SK-N-SH (cell line): ENCODE measurements around the gene SHISAL2B.

Experiments used
- CHD2 ChIP-seq: fragments of 150-350 bp; IDR thresholded peaks from 2 replicates; pipeline ENCODE4 v1.6.1; 2018; ENCODE audit warnings: low read length; ENCODE audit not compliant: partially characterized antibody
- CTCF ChIP-seq: fragments of 200-600 bp; sonication (generic); IDR thresholded peaks from 2 replicates; pipeline ENCODE4 v1.6.1; 2017; ENCODE audit warnings: antibody characterized with exemption, mild to moderate bottlenecking, moderate library complexity
- EZH2phosphoT487 ChIP-seq: fragments of 200-600 bp; sonication (generic); IDR thresholded peaks from 2 replicates; pipeline ENCODE4 v1.6.1; 2017; ENCODE audit warnings: low read depth, mixed run types, mild to moderate bottlenecking, antibody characterized with exemption, moderate library complexity, borderline replicate concordance
- GABPA ChIP-seq: IDR thresholded peaks from 2 replicates; pipeline ENCODE4 v1.4.0; 2012; ENCODE audit warnings: low read depth, mild to moderate bottlenecking
- MAX ChIP-seq: IDR thresholded peaks from 2 replicates; pipeline ENCODE4 v1.4.0; 2012; ENCODE audit warnings: low read depth
- NRF1 ChIP-seq: IDR thresholded peaks from 2 replicates; pipeline ENCODE4 v1.6.1; 2012; ENCODE audit warnings: low read depth, mild to moderate bottlenecking, low read length
- PBX3 ChIP-seq: IDR thresholded peaks from 2 replicates; pipeline ENCODE4; 2012
- POLR2AphosphoS5 ChIP-seq: IDR thresholded peaks from 2 replicates; pipeline ENCODE4 v1.6.1; 2012; ENCODE audit warnings: low read depth, low read length
- RAD21 ChIP-seq: IDR thresholded peaks from 2 replicates; pipeline ENCODE4 v1.6.1; 2012; ENCODE audit warnings: mild to moderate bottlenecking, low read length
- RXRA ChIP-seq: IDR thresholded peaks from 2 replicates; pipeline ENCODE4 v1.4.0; 2012; ENCODE audit warnings: low read depth, mild to moderate bottlenecking, borderline replicate concordance
- SIN3A ChIP-seq: IDR thresholded peaks from 2 replicates; pipeline ENCODE4 v1.6.1; 2012; ENCODE audit warnings: low read depth, mild to moderate bottlenecking, low read length, moderate library complexity, borderline replicate concordance
- TCF12 ChIP-seq: IDR thresholded peaks from 2 replicates; pipeline ENCODE4 v1.4.0; 2012
- USF2 ChIP-seq: fragments of 150-350 bp; IDR thresholded peaks from 2 replicates; pipeline ENCODE4 v1.6.1; 2017; ENCODE audit warnings: antibody characterized with exemption, low read length, low read depth, borderline replicate concordance

GRCh38 chr5:64665243-64665642 is 25.1 kb upstream of the SHISAL2B start:
- no peak for TF ChIP-seq GABPA
- TF ChIP-seq TCF12 = no peak
- no peak for TF ChIP-seq RAD21
- TF ChIP-seq MAX = no peak
- no peak for TF ChIP-seq CTCF
- no peak for TF ChIP-seq EZH2phosphoT487
- no peak for TF ChIP-seq CHD2
- TF ChIP-seq PBX3 = no peak
- no peak for TF ChIP-seq RXRA
- no peak for TF ChIP-seq SIN3A
- TF ChIP-seq POLR2AphosphoS5 = no peak
- TF ChIP-seq USF2 = no peak
- TF ChIP-seq NRF1 = no peak
